ENCODE results near the gene STAC2. TPM values are rescaled to one million over a fixed set of nuclear protein-coding genes. Genes with fewer than 3 reads are reported as not detected.
A peak's percentile ranks its signal among the peaks of the same experiment; 100 is the strongest.

Gene STAC2
- total RNA-seq, 1 experiment from 2014 or later: not detected

DNA sequence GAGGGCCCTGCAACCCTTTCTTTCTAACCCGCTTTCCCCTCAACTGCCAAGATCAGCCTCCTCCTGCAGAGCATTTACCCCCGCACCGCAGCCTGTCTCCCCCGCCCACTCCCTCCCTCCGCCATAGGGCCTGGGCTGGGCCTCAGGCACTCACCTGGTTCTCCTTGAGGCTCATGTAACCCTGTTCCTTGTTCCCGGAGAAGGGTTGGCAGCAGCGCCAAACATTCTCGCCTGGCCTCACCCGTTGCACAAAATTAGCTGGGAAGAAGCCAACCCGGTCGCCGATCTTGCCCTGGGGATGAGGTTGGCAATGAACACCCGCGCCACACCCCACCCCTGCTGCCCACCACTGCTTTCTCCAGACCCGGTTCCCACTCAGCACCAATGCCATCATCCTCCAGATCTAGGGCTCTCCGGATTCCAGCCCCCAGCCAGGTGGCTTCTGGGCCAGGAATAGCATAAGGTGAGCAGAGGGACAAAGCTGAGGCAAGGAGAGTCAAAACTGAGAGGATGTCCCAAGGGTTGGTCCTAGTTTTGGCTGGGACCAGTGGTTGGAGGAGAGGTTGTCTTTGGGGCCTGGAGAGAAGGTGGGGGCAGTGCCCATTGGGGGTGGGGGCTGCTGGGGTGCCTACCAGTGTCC is 12.8 kb downstream of the STAC2 start:
- DNase-seq (ENCODE audit: extremely low read depth, low read depth): no peak

DNA sequence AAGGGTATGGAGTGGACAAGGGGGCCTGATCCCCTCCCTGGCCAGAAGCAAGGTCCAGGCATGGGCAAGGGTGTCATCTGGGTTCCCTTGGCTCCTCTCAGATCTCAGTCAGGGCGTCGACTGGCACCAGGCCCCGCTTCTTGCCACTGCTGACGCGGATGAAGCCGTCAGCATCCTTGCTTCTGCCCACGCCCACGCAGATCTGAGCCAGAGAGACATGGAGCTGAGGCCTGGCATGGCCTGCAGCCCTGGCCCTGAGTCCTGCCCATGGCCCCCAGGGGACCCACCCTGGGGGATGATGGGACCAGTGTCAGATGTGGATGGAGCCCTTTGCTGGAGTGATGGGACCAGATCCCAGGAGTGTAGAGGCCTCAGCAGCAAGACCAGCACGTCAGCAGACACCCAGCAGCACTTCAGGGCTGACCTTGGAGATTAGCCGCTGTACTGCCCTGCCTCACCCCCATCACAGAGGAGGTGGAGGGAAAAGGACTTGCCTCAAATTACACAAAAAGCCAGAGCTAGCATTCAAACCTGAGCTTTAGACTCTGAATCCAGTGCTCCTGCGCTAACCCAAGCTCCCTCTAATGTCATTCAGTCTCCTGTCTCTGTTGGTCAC is 13.4 kb downstream of the STAC2 start:
- no peak for DNase-seq (ENCODE audit: extremely low read depth, low read depth)

DNA sequence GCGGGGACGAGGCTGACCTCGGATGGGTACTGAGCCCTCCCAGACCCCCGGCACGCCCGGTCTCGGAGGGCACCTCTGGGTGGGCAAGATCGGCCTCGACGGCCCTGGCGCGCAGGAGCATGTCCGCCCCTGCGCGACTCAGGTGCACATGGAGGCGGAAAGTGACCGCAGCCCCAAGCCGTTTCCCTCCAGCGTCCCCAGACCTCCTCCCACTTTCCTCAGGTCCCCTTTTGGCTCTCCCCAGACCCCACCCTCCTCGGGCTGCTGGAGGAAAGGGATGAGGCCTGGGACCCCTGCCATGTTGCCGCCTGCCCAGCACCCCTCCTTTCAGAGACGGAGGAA is 15.7 kb downstream of the STAC2 start:
- DNase-seq (ENCODE audit: extremely low read depth, low read depth): no peak

DNA sequence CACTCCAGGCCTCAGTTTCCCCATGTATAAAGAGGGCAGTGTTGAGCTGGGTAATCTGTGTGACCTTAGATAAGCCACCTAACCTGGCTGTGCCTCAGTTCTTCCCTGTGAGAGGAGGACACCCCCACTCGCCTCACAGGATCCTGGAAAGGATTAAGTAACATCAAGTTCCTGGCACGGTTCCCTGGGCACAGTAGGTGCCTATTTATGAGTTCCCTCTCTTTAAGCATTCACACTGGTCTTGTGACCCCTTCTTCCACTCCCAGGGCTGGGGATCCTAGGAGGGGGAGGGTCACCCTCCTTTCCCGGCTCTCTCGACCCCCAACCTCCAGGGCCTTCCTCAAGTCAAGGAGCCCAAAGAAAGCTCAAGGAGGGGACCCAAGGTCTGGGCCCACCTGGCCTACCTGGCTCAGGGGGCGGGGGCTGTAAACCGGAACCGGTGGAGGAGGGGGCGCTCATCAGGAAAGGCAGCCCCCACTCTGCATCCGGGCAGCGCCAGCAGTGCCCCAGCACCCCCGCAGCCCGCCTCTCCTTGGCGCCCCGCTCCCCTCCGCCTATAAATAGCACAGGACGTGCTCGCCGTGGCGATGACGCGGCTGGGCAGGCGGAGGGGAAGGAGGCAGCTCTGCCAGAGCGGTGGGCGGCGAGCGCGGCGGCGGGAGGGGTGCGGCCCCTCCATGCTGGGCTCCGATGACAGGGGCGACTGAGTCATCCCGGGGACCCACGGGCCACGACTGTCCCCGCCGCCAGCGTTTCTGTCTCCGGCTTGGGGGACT is 16.2 kb downstream of the STAC2 start:
- no peak for DNase-seq (ENCODE audit: extremely low read depth, low read depth)

DNA sequence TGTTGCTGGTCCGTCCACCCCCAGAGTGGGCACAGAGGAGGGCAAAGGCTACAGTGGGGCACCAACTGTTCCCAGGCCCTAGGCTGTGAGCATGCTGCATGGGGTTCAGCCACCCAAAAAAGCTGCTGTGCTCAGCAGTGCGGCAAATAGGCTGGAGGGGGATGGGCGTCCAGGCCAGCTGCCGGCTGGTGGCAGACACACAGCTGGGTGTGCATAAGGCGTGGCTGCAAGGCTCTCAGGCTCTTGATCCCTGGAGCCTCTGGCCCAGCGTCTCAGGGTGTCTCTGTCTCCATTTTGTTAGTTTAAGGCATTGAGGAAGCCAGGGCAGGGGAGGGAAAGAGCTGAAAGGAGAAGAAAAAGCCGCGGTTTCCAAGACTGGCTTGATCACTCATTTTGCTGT is 16.9 kb downstream of the STAC2 start:
- DNase-seq (ENCODE audit: extremely low read depth, low read depth): no peak

DNA sequence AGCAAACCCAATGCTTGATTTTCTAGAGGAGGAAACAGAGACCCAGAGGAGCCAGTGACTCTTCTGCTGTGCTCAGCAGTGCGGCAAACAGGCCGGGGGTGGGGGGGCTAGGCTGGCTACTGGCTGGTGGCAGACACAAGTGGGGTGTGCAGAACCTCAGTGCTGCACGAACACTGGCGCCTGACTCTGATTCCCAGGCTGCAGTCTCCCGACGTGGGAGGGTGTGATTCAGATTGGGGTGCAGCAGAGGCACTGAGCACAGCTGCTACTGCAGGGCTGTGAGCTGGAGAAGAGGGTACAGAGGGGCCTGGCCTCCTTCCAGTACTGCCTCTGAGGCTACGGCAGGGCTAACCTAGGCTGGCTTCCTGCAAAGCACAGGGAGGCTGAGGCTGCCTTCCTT is 17.6 kb downstream of the STAC2 start:
- no peak for DNase-seq (ENCODE audit: extremely low read depth, low read depth)

DNA sequence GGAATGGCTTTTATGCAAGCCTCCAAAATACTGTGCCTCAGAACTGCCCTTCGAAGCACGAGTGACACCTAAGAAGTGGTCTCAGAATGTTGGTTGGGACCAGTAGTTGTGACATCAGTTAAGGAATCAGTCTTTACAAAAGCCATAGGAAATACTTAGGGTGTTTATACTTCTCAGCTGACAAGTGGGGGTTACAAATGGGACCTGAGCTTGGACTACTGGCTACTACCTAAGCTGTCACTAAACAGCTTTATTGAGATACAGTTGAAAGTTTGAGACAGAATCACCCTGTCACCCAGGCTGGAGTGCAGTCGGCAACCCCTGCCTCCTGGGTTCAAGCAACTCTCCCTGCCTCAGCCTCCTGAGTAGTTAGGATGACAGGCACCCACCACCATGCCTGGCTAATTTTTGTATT is 20.6 kb downstream of the STAC2 start:
- DNase-seq (ENCODE audit: extremely low read depth, low read depth): no peak

DNA sequence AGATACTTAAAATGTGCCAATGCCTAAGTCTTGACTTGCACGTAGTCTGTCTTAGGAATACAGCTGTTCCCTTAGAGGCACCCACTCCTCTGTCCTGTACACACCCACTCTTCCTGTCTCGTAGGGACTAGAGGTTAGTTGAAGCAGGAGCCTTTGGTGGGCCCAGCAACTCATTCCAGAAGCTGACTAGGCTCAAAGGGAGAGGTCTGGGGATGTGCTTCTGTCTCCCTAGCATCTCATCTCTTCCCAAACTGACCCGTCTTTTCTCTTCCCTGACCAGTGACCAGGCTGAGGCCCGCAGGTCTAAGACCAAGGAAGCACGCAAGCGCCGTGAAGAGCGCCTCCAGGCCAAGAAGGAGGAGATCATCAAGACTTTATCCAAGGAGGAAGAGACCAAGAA is 21.5 kb downstream of the STAC2 start:
- no peak for DNase-seq (ENCODE audit: extremely low read depth, low read depth)

DNA sequence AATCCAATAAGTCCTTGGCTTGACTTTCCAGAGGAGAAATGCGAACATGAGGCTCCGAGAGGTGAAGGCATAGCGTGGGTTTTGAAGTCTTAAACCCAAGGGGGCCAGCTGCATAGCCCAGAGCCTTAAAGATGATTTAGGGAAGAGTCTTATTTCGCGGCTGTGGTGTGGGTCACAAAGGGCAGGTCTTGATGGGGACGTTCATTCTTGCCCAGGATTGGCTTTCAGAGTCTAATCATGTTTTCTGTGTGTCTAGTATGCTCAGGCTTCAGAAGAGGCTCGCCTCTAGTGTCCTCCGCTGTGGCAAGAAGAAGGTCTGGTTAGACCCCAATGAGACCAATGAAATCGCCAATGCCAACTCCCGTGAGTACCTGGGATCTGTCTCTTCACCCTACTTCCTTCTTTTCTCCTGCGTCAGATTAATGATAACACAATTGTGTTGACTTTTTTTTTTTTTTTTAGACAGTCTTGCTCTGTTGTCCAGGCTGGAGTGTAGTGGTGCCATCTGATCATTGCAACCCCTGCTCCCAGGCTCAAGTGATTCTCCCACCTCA is 24.7 kb downstream of the STAC2 start:
- no peak for DNase-seq (ENCODE audit: extremely low read depth, low read depth)

DNA sequence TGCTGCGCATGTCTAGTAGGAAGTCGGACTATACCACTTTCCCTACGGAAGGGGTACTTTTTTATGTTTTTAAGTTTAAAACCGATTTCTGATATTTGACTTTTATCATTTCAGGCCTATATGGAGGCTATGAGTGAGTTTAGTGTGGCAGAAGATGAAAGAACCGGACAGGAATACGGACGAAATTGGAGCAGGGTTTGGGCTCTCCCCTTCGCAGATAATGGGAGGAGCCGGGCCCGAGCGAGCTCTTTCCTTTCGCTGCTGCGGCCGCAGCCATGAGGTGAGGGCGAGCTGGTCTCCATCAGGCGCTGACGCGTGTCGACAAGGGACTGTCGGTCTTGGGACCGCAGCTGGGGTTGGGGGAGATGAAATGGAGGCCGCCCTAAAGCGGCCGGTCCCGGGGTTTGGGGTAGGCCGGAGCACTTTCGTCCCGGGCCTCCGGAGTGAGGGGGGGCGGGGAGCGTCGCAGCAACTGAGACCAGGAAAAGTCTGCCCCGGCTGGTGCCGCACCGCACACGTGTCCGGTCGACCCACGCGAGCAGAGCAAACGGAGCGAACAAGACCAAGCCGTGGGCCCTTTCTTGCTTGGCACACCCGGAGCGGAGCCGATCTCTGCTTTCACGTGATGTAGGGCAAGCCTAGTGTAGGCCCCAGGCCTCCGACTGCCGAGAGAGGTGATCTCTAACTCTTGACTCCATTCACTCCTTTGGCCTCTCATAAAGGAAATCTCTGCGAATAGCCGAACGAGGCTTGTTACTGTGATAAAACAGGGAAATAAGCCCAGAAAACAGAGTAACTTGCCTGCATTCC is 25.5 kb downstream of the STAC2 start, which contains the start of gene RPL19:
RPL19 (plus strand) TSS at position 214 of the 810 bp plus-strand sequence; CDS start at position 276, 62 bp downstream.
- no peak for DNase-seq (ENCODE audit: extremely low read depth, low read depth)

DNA sequence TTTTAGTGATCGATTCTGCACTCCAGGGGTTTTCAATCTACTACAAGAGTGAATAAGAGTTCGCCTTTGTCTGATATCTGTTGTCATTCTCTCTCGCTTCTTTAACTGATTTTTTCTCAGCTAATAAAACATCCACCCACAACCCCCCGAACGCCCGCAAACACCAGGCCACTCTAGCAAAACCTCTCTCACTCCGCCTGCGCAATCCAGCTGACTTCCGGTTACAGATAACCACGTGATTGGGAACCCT is 26.0 kb downstream of the STAC2 start:
- peak; percentile 95 for DNase-seq (ENCODE audit: extremely low read depth, low read depth)

DNA sequence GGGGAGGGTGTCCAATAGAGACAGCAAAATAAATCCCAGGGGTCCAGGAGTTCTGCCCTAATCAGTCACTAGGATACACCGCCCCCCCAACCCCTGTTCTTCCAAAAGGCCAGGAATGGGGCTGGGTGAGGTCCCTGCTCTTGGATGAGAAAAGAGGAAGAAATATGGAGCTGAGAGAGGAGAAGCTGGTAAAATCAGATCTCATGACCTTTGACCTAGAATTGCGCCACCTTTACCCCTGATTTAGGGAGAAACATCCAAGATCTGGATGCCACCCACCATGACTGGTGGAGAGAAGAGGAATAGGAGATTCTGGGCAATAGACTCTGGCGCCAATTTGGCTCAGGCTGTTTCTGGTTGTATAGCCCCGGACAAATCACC is 27.6 kb downstream of the STAC2 start:
- DNase-seq (ENCODE audit: extremely low read depth, low read depth): no peak

DNA sequence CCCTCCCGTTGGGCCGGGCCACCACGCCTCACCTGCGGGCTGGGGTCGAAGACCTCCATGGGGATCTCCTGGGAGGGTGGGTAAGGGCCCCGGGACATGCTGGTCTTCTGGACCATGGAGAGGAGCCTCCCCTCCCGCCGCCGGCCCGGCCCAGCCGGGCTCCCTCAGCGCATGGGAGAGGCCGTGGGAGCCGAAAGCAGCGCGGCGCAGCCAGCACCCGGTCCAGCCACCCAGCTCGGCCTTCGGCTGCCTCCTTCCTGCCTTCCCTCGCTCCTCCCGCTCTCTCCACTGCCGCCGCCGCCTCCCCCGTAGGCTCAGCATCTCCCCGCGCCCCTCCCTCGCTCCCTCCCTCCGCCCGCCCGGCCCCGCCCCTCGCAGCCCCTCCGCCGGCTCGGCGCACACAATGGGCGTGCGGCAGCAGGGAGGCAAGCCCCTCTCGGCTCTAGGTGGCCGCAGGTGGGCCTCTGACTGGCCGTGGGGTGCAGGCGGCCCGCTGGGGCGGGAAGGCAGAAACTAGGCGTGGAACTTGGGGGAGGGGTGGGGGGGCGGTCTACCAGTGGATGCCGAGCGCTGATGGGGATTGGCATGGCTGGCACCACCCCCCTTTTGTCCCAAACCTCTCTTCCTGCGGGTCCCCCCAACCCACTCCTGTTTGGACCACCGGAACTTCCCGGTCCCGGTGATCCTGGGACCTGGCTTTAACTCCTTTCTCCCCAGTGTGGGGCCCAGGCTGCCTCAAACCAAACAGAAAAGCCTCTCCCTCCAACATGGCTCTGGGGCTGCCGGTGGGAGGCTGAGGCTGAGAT is 28.2 kb downstream of the STAC2 start, which contains the start of gene CACNB1:
CACNB1 (minus strand) TSS at position 290 of the 806 bp plus-strand sequence; CDS start at position 116, 174 bp downstream.
- peak; percentile 54 for DNase-seq (ENCODE audit: extremely low read depth, low read depth)

DNA sequence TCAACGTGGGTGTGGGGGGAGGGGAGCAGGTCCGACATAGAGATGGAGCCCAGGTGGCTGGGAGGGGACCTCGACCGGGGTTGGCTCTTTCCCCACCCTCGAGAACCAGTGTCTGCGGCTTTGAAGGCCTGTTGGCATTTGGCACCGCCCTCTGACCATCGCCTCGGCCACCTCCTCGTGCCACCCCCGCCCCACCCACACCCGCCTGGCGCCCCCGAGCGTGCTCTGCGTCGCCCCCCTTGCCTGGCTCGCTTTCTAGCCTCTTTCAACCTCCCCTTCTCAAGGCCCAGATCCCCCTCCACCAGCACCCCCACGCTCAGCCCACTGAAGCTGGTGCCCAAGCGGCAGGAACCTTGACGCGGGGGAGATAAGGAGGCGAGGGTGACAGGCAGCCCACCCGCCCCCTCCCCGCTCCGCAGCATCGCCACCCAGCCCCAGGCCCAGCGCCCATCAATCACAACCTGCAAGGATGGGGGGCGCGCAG is 28.9 kb downstream of the STAC2 start:
- no peak for DNase-seq (ENCODE audit: extremely low read depth, low read depth)

DNA sequence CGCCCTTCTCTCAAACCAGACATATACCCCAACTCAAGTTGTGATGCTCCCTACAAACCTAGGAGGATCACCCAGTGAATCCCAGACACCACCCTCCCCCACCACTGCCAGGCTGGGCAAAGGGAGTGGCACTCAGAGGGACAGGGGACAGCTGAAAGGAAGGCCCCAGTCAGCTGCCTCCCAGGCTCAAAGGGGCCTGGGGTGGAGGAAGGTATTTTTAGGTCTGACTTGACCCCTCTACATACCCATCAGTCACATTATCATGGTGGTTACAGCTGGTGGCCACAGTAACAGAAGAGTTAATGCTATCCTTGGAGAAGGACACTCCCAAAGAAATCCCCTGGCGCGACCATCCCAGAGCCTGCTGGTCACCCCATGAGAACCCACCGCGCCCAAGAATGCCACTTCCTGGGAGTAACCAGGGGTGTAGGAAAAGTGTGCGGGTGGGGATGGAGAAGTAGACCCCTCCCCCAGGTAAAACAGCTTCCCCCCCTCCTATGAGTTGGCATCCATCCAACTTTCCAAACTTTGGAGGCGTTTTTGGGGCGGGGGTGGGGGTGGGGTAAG is 29.4 kb downstream of the STAC2 start:
- DNase-seq (ENCODE audit: extremely low read depth, low read depth): no peak

DNA sequence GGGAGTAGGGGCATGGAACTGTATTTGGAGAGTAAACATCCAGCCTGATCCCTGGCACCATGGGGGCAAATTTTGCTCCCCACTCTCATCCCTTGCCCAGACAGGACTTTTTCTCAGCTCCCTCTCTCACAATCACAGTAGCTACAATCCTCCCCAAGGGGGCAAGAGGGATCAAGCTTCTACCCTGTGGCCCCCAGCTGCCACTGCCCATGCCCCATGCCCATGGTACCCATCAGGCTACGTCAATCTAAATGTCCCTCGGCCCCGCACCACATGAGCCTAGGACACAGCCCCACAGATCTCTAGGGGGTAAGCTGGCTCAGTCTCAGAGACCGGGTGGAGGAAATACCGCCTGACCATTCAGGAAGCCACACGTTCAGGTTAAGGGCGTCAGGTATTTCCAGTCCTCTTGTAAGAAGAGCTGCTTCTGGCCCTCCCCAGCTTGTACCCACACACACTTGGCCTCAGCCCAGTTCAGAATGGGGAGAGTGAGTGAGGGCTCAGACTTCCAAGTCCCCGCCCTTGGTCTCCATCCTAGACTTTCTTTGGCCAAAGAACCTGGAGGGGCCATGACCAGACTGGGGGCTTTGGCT is 30.1 kb downstream of the STAC2 start:
- no peak for DNase-seq (ENCODE audit: extremely low read depth, low read depth)

DNA sequence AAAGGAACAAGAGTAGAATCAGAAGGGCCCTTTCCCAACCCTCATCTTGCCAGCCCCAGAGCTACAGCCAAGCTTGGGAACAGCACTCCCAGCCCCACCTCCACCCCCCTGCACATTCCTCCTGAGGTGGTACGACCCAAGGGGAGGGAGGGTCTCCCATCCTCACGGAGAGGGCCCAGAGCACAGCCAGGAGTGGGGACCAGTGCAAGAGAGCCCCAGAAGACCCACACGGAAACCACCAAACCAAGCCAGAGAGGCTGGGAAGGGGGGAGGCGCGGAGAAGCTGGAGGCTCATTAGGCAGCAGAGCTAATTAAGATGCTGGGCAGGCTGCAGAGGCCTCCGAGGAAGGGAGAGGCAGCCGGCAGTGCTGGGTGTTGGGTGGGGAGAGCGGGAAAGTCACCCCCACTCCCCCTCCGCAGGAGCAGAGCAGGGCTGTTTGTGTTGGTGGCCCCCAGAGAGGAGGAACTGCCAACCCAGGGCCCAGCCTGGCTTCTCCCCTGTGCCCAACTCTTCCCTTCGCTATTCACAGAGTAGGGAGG is 30.7 kb downstream of the STAC2 start:
- no peak for DNase-seq (ENCODE audit: extremely low read depth, low read depth)

DNA sequence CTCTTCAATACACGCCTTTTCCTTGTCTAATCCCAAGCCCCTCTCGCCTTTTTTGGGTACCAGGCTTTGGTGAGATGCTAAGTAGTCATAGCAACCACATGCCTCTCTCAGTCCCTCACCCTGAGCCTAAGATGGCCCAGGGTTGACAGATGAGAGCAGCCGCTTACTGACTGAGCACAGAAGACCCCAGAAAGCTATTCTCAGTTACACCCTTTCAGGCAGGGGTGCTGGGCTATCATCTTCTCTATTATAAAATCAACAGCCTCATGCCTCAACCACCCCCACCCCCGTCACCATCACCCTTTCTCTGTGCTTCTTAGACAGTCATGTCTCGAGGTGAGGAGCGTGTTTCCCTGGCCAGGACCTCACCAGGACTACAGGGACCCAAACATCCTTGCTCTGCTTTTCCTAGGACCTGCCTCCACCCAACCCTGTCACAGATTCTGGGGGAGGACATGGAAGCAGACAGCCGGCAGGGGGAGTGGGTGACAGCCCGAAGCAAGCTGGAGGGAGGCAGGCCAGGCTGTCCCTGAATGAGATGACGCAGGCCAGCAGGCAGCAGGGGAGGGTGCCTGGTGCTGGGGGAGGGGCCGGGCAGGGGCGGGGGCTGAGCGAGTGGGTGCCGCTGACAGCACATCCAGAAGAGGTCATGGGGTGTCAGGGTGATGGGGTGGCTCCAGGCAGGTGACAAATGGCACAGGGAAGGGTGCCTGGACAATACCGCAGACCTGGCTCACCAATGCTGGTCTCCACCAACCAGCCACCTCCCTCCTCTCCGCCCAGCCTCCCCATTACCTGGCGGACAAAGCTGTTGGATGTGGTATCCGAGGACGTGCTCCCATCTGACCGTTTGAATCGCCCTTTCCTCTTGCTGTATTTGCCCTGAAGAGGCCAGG is 31.4 kb downstream of the STAC2 start:
- peak; percentile 50 for DNase-seq (ENCODE audit: extremely low read depth, low read depth)

All from NCI-H460 (cell line).